Stimulated activated CD8-positive, alpha-beta memory T cell treated with anti-CD3 and anti-CD28 coated beads, Interleukin-7, amount 100 ng/mL, for 24 hours (primary cell): ENCODE measurements around the gene OR13J1.
"Not testable (repeated sequence)": the region's sequence is repeated elsewhere in the genome, so short reads cannot be mapped to it uniquely, and the experiment has no call there.

ENCODE experiments used
- DNase-seq: peaks from one replicate; pipeline ENCODE4 v3.0.0-alpha.2; 2020; ENCODE audit warnings: low read depth

OR13J1 gene

DNA sequence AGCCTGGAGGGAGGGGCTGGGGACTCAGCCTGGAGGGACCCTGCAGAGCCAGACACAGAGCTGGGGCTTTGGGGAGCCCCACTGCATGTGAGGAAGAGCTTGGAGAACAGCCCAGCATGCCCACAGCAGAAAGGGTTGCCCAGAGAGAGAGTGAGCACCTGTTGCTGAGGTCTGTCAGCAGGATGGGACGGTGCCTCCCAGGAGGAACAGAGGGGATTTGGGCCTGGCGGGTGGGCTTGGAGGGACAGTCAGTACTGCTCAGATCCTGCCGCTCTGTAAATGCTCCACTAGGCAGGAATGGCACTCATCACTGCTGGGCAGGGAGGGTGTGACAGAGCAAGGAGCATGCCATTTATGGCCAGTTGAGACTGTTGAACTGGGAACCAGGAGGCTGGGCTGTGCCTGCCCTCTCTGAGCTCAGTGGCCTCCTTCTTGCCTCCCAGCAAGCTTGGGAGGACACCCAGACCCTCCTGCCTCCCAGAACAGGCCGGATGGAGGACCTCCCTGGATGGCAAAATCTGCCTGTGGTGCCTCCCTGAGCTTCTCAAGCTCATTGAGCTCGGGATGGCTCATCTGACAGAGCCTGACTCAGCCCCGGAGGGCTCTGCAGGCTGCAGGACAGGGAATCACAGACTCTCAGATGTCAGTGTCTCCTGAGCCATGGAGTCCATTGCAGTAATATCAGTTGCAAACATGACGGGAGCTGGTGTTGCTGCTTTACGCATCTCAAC, 35.0 kb upstream of the OR13J1 start:
- no peak for DNase-seq

DNA sequence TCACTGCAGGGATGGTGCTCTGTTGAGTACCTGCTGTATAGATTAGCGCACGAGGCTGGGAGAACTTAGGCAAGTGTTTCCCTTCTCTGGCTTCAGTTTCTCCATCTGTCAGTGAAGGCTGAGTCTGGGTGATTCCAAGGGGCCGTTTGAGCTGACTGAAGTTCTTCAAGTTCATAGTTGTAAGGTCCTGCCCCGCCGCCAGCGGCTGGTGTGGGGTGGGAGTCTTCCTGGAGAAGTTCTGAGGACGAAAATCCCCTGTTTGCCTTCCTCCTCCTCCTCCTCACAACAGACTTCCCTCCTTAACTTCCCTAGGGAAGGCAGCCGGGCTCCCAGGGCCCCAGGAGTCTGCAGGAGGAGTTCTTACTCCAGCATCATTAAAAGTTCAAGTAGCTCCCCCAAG, 34.1 kb upstream of the OR13J1 start:
- DNase-seq: no peak

DNA sequence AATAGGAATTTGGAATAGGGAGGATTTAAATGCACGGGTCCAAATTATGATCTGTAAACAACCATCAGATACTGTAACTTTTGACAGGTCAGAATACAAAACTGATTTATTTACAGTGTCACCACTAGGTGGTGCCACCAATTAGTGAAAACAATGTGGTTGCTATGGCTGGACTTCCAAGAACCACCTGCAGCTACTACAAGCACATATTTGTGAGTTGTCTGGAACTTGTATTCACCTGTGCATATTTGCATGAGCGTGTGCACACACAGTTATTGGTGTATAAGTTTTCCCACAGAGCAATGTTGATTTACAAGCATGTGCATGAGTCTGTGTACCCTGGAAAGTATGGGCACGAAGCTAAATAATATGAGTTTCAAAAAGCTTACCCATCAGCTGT, 32.8 kb upstream of the OR13J1 start:
- DNase-seq: no peak

DNA sequence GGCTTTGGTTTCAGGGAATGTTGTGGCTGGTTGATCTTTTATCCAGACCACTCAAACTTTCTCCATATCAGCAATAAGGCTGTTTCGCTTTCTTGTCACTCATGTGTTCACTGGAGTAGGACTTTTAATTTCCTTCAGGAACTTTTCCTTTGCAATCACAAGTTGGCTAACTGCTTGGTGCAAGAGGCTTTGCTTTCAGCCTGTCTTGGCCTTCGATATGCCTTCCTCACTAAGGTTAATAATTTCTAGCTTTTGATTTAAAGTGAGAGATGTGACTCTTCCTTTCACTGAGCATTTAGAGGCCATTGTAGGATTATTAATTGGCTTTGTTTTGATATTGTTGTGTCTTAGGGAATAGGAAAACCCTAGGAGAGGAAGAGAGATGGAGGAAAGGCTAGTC, 28.8 kb upstream of the OR13J1 start:
- DNase-seq: no peak

DNA sequence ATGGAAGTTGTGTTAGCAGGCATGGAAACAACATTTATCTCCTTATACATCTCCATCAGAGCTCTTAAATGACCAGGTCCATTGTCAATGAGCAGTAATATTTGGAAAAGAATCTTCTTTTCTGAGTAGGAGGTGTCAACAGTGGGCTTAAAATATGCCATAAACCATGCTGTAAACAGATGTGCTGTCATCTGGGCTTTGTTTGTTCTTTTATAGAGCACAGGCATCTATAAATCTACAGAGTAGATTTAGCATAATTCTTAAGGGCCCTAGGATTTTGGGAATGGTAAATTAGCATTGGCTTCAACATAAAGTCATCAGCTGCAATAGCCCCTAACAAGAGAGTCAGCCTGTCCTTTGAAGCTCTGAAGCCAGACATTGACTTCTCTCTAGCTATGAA, 28.1 kb upstream of the OR13J1 start:
- DNase-seq: no peak

DNA sequence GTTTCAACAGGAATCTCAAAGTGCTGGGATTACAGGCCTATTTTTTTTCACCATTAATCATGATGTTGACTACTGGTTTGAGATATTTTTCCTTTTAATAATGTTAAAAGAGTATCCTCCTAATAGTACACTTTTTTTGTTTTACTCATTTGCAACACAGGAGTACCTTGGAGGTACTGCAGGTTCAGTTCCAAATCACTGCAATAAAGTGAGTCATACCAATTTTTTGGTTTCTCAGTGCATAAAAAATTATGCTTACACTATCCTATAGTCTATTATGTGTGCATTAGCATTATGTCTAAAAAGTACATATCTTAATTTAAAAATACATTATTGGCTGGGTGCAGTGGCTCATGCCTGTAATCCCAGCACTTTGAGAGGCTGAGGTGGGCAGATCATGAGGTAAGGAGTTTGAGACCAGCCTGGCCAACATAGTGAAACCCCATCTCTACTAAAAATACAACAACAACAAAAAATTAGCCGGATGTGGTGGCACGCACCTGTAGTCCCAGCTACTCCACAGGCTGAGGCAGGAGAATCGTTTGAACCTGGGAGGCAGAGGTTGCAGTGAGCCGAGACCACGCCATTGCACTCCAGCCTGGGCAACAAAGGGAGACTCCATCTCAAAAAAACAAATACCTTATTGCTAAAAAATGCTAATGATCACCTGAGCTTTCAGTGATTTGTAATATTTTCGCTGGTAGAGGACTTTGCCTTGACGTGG, 27.3 kb upstream of the OR13J1 start:
- DNase-seq: not testable (repeated sequence)

DNA sequence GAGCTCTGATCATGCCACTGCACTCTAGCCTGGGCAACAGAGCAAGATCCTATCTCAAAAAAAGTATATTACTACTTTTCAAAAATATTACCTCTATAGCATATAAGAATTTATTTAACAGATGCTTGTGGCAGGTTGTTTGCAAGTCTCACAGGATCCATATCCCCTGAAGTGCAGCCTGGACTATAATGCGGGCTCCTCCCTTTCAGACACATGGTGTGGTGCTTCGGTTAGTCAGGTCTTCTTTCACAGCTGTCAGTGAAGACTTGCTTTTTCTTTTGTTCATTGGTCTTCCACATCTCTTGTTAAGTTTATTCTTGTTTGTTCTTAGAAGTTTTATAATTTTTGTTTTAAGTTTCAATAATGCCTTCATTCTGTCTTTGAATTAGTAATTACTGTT, 26.4 kb upstream of the OR13J1 start:
- no peak for DNase-seq

DNA sequence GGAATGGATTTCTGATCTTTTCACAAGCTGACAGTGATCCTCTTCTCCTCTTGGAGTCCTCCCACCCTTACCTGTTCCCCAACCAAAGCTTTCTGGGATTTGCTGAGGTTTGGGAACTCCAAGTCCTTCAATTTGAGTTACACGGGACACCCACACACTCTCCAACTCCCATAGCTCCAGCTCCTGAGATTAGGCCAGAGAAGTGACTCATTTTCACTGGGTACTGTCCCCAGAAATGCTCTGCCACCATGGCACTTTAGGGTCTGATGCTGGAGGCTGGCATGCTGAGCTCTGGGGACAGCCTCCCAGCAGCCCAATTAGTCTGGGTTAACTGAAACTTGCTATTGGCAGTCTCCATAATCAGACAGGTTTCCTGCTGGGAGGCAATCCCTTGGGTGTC, 21.9 kb upstream of the OR13J1 start:
- no peak for DNase-seq

DNA sequence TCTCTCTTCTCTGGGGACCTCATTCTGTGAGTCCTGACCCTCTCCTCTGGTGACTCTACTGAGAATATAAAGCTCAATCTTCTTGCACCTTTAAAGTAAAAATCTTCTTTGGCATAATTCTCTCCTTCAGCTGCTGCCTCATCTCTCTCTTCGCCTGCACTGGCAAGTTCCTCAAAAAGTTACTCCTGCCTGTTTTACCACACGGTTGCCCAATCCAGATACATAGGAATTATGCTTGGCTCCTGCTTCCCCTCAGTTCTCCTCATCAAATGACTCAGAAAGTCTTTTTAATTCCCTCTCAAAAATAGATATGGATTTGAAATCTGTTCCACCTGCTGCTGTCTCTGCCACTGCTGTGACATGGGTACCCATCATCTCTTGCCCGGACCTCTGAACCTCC, 21.4 kb upstream of the OR13J1 start:
- DNase-seq: no peak

DNA sequence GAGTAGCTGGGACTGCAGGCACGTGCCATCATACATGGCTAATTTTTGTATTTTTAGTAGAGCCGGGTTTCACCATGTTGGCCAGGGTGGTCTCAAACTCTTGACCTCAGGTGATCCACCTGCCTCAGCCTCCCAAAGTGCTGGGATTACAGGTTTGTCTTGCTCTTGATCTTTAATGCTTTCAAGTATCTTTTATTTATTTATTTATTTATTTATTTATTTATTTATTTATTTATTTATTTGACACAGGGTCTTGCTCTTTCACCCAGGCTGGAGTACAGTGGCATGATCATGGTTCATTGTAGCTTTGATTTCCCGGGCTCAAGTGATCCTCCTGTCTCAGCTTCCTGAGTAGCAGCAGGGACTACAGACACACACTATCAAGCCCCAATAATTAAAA, 14.7 kb upstream of the OR13J1 start:
- not testable (repeated sequence) for DNase-seq

DNA sequence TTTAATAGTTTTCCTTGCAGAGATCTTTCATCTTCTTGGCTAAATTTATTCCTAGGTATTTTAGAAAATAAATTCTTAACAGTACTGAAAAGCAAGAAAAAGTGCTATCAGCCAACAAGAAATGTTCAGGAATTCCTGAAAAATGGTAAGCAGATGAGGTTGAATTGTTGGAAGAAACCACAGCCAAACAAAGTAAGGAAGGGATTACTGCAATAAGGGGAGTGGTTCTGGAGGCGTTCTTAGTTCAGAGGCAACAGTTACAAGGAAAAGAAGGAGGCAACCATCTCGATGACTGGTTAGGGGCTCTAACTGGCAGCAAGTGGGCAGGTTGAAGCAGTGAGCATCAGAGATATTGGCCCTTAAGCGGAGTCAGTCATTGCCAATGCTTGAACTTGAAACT, 12.8 kb upstream of the OR13J1 start:
- DNase-seq: no peak

DNA sequence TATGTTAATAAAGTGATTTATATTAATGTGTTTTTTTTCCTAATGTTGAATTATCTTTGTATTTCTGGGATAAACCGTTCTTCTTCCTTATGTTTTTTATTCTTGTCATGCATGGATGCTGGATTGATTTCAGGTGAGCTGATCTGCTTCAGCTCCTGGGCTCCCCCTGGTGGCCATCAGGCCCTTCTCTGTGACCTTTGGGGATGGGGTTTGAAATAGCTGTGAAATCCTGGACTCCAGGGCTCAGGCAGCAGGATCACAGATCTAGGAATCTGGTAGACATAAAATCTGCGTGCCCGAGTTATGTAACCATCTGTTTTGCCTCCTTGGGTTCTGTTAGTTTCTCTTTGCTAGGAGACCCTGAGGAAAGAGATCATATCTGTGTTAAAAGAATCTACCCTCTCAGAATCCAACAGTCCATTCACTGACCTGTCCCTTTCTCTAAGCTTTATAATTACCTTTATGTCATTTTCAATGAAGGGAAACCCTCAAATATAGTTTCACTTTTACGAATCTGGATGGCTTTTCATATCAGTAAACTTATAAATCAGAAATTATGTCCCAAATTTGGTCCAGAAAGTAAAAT, 12.2 kb upstream of the OR13J1 start:
- peak; percentile 64 for DNase-seq

DNA sequence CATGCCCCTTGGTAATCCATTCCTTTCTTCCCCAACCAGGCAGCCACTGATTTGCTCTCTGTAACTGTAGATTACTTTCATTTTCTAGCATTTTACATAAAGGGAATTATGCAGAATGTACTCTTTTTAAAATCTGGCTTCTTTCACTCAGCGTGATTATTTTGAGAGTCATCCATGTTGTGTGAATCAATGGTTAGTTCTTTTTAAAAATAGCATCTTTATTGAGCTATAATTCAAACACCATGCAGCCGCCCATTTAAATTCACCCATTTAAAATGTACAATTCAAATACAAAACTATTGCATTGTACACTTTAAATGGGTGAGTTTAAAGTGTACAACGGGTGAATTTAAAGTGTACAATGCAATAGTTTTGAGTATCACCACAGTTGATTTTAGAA, 2.3 kb upstream of the OR13J1 start:
- no peak for DNase-seq

DNA sequence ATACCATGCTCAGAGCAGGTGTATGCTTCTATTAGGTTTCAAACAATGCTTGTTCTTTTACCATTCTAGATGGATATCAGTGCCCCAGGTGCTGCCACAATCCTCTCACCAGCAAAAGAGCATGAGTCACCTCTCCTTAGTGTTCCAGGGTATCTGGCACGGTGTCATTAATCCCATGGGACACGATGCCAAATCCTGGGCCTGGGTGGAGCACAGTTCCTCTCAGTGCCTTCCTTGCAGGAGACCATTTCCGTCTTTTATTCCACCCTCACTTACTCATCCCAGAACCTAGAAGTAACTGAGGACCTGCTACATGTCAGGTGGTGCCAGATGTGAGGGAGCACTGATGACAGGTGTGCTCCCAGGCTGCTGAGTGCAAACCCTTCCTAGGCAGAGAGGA, 1.3 kb upstream of the OR13J1 start:
- no peak for DNase-seq

DNA sequence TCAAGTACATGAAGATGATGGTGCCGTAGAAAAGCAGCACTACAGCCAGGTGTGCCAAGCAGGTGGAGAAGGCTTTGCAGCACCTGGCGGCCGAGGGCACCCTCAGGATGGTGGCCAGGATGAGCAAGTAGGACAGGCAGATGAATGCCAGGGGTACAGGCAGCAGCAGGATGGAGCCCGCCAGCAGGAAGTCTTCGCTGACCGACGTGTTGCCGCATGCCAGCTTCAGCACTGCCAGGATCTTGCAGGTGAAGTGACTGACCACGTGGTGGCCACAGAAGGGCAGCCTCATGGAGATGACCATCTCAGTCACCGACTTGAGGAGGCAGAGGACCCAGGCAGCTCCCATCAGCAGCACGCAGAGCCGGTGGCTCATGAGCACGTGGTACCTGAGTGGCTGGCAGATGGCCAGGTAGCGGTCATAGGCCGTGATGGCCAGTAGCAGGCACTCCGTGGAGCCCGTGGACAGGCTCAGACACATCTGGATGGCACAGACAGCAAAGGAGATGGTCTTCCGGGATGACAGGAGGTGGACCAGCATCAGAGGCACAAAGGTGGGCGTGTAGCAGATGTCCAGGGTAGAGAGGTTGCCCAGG, 482 bp downstream of the OR13J1 start:
- DNase-seq: no peak

DNA sequence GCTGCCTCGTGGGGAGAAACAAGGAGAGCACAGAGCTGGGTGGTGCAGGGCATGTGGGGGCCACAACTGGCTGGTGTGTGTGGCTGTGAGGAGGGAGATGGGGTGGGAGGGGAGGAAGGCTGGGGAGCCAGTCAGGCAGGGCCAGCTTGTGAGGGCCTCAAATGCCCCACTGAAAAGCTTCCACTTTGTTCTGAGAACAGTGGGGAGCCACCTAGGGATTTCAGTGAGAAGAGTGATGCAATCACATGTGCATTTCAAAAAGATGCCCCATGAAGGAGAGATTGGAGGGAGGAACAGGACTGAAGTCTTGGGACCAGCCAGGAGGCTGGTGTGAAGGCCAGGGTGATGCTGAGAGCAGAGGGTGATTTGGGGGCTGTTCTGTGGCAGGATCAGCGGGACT, 1.3 kb downstream of the OR13J1 start:
- DNase-seq: no peak

DNA sequence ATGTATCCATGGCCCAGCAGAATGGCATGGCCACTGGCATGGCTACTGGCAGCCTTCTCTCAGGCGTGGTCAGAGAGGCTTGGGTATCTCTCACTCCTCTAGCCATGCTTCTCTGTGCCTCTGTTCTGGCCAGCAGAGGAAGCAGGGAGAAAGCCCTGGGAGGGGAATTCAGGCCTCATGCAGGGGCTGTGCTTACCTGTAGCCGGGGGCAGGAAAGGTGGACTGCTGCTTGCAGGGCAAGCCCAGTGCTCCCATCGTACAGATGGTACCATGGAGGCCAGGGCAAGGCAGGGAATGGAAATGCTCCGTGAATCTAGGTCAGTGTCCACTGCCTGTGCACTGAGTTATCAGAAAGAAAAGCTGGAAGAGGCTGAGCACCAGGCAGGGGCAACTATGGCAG, 2.7 kb downstream of the OR13J1 start:
- DNase-seq: no peak

DNA sequence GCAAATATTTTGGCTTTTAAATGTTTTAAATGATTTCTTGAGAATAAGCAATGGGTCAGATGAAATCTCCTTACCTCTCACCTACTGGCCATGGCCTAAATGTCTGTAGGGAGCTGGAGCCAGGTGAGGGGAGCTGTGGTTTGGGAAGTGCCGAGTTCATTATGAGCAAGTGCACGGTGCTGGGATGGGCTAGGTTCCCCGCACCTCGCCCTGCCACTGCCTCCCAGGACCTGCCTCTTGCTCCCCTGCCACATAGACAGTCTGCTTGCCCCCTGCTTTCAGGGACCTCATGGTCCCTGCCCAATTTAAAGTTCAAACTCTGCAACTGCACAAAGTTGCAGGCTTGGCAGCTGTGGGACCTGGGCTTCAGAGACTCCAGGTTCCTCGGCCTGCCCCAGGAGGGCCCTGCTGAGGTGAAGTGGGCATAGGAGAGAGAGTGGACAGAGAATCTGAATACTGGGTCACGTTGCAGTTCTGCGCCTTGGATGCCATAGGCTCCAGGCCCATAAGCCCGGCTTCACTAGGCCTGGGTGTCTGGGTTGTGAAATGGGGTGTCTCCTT, 5.4 kb downstream of the OR13J1 start:
- no peak for DNase-seq

DNA sequence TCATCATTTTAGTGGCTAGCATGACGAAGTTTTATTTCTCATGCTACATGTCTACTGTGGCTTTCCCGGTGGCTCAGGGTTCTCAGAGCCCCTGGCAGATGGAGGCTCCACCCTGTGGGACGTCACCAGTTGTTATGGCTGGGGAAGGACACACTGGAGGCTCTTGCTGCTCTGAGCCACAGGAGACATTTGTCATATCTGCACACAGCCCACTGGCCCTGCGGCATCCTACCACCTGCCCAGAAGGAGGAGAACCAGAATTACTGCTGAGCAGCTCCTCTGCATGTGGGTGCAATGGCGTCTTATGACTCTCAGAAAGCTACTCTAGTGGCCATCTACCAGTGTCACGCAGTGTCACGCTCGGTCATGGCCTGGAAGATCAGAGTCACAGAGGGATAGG, 6.6 kb downstream of the OR13J1 start:
- no peak for DNase-seq

DNA sequence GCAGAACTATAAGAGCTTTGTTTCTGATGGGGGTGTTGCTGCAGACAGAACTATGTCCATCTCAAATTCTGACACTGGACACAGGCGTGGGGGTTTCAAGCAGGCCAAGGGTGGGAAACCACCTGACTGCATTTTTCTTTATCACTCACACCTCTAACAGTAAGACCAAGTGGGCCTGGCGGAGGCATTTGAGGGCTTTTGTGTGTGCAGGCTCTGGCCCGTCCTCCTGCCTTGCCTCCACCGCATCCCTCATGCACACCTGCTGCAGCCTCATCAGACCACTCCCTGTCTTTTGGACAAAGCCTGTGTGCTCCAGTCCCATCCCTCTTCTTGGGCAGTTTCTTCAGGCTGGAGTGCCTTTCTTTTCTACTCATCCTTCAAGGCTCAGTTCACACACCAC, 7.9 kb downstream of the OR13J1 start:
- DNase-seq: no peak

DNA sequence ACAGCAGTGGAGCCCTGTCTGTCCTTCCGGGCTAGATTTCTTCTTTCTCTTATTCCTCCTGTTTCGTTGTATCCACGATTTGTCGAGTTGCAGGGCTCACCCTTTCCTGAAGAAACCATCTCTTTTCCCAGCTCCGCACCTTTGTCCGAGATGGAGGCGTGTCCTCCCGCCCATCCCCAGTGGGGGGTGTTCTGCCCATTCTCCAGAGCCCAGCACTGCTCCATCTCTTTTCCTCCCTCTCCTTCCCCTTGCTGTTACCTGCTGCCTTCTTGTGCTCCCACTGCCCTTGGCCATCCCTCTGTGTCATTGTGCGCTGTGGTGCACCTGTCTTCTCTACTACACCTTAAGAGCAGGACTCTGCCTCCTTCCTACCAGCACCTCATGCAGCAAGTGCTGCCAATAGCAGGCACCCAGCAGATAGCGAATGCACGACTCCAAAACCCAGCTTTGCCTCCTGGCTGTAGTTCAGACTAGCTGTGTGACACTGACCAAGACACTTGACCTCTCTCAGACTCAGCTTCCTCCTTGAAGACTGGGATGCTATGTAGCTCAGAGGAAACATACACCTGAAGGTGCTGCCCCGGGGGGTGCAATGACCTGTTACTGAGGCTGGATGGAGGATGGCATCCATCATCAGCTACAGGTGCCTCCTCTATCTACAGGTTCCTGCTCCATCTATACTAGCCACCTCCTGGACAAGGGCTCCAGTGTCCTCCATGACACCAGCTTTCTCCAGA, 8.9 kb downstream of the OR13J1 start:
- no peak for DNase-seq

DNA sequence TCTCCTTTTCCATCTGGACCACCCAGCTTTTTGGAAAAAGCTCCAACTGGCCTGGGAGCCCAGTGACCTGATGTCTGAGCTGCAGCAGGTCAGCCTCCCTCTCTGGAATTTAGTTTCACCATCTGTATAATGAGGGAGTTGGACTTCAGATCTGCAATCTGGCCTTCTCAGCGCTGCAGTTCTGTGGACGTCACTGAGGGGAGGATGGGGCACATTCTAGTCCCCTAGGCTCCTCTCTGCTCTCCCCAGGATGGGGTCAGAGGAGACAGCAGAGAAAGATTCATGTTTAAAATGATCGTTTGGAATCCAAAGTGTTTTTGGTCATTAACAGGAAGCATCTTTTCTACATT, 10.2 kb downstream of the OR13J1 start:
- DNase-seq: no peak
